Measurements from ENCODE around the gene NTM.

- TF ChIP-seq POLR2AphosphoS5 (IDR thresholded peaks at IDR 0.05; ENCODE audit: low read depth, low read length) (no peak), POLR2A (IDR thresholded peaks at IDR 0.05; ENCODE audit: low read depth, low read length) (no peak)
These were observed 798.0 kb downstream of the NTM start for GRCh38 chr11:132168344-132168981.

Data from GM12892 (cell line).